IMR-90 (cell line): Measurements from ENCODE around the gene BCAP31.

ENCODE experiments used
- BHLHE40 ChIP-seq: fragments of 150-350 bp; IDR thresholded peaks from 2 replicates; pipeline ENCODE4 v1.6.1; 2016; ENCODE audit warnings: mild to moderate bottlenecking, low read depth, low read length
- CHD1 ChIP-seq: IDR thresholded peaks from 2 replicates; pipeline ENCODE4 v1.6.1; 2012; ENCODE audit warnings: low read depth, low read length, improper control_type of control experiment
- CTCF ChIP-seq: conservative IDR thresholded peaks from 2 replicates; pipeline ENCODE4 v1.5.1; 2012; ENCODE audit warnings: mild to moderate bottlenecking, low read depth, low read length, improper control_type of control experiment
- FOS ChIP-seq: fragments of 150-350 bp; IDR thresholded peaks from 2 replicates; pipeline ENCODE4 v1.6.1; 2016; ENCODE audit warnings: low read depth, low read length
- MAZ ChIP-seq: IDR thresholded peaks from 2 replicates; pipeline ENCODE4 v1.6.1; 2012; ENCODE audit warnings: low read depth, mild to moderate bottlenecking, low read length, improper control_type of control experiment, moderate library complexity, borderline replicate concordance
- MXI1 ChIP-seq: IDR thresholded peaks from 2 replicates; pipeline ENCODE4 v1.6.1; 2012; ENCODE audit warnings: low read depth, mild to moderate bottlenecking, low read length, moderate library complexity, borderline replicate concordance
- NFE2L2 ChIP-seq: fragments of 150-350 bp; IDR thresholded peaks from 2 replicates; pipeline ENCODE4 v1.6.1; 2016; ENCODE audit warnings: low read depth, mild to moderate bottlenecking, low read length
- POLR2A ChIP-seq: IDR thresholded peaks from 2 replicates; pipeline ENCODE4 v1.6.1; 2012; ENCODE audit warnings: mild to moderate bottlenecking, low read depth, low read length
- RAD21 ChIP-seq: IDR thresholded peaks from 2 replicates; pipeline ENCODE4 v1.6.1; 2012; ENCODE audit warnings: low read length, improper control_type of control experiment
- RCOR1 ChIP-seq: IDR thresholded peaks from 2 replicates; pipeline ENCODE4 v1.6.1; 2012; ENCODE audit warnings: mild to moderate bottlenecking, low read length, improper control_type of control experiment; ENCODE audit not compliant: insufficient replicate concordance
- RFX5 ChIP-seq: IDR thresholded peaks from 2 replicates; pipeline ENCODE4 v1.8.0; 2012; ENCODE audit warnings: low read depth, mild to moderate bottlenecking, low read length, moderate library complexity
- SMC3 ChIP-seq: fragments of 150-350 bp; IDR thresholded peaks from 2 replicates; pipeline ENCODE4 v1.6.1; 2016; ENCODE audit warnings: low read depth, mild to moderate bottlenecking, antibody characterized with exemption, low read length, moderate library complexity
- USF2 ChIP-seq: fragments of 150-350 bp; IDR thresholded peaks from 2 replicates; pipeline ENCODE4 v1.6.1; 2017; ENCODE audit warnings: mild to moderate bottlenecking, antibody characterized with exemption, low read length, low read depth

- TF ChIP-seq POLR2A: no peak
- no peak for TF ChIP-seq CTCF
- TF ChIP-seq BHLHE40: no peak
- TF ChIP-seq NFE2L2: no peak
- TF ChIP-seq RCOR1: no peak
- TF ChIP-seq FOS: no peak
- no peak for TF ChIP-seq RAD21
- no peak for TF ChIP-seq SMC3
- no peak for TF ChIP-seq USF2
- TF ChIP-seq MXI1: no peak
- TF ChIP-seq MAZ: no peak
- no peak for TF ChIP-seq CHD1
- no peak for TF ChIP-seq RFX5
Measured at GRCh38 chrX:153725039-153725831, 1.0 kb upstream of the BCAP31 start.
